ENCODE data around the gene FBXL16. TPM values are rescaled to one million over a fixed set of nuclear protein-coding genes. Genes with fewer than 3 reads are reported as not detected.

FBXL16 gene
- polyA plus RNA-seq, 1 donor (not counting 4 experiments of a cell fraction or from before 2014, with no cell fraction given), result 0.81 TPM

DNA sequence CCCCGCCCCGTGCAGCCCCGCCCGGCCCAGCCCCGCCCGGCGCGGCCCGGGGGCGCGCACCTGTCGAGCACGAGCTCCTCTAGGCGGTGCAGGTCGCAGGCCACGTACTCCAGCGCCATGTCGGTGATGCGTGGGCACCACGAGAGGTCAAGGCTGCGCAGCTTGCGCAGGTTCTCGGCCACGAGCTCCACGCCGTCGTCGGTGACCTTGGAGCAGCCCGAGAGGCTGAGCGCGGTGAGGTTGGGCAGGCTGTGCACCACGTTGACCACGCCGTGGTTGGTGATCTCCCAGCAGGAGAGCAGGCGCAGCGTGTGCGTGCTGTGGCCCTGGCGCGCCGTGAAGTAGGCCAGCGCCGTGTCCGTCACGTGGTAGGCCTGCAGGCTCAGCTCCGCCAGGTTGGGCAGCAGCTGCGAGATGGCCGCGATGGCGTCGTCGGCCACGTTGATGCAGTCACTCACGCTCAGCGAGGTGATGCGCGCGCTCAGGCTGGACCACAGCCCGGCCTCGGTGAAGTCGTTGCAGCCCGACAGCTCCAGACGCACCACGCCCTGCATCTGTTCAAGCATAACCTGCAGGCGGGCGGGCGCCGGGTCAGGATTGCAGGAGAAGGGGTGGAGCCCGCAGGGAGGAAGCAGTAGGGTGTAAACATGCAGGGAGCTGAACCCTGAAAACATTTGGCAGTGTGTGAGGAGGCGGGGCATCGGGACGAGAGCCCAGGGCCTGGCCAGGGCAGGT lies 10.1 kb downstream of the FBXL16 start:
- H3K9ac ChIP-seq (ENCODE audit: control insufficient read depth, extremely low read depth, insufficient read depth, low read length), result no peak overlapping the region
- H3K4me3 ChIP-seq (ENCODE audit: control insufficient read depth in 2 of 3, extremely low read depth in 1 of 3, insufficient read depth in 2 of 3, low read depth in 1 of 3, low read length in 3 of 3), result peak overlapping the region in 1 of 3 experiments; percentile 41
- H2AFZ ChIP-seq (ENCODE audit: control insufficient read depth, low read length), result peak overlapping the region; percentile 16

DNA sequence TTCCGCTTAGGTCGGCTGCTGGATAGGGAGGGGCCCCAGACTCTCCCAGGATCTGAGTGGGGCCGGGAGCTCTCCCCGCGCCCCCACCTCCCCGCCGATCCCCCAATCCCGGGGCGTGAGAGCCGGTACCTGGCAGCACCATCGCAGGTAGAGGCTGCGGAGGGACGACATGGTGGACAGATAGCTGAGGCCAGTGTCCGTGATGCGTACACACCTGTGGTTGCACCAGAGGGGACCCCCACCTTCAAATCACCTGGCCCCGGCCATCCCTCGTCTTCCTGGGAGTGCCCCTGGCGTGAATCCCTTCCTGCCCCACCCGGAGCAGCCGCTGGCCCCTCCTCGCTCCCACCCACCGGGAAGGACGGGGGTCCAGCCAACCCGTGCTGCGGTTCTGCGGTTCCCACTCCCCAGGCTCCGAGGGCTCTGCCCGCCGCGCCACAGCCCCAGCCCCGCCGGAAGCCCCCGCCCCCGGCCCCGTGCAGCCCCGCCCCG lies 10.7 kb downstream of the FBXL16 start:
- FAIRE-seq (no peak), DNase-seq (ENCODE audit: low read depth, low spot score) (no peak)
- H2AFZ ChIP-seq (ENCODE audit: control insufficient read depth, low read length), result no peak overlapping the region
- no peak overlapping the region for H3K27ac ChIP-seq (ENCODE audit: control insufficient read depth, insufficient read depth, low read length)
- H3K9me3 ChIP-seq (ENCODE audit: control insufficient read depth, low read depth, low read length), result no peaks in the 10 kb centered on the region
- dilution Hi-C loops (cut with MboI; ENCODE audit: extremely low pct_ligation_motif_present, low sequenced_read_pairs), result no loop called here
- H3K9ac ChIP-seq (ENCODE audit: control insufficient read depth, extremely low read depth, insufficient read depth, low read length), result no peak overlapping the region
- H3K79me2 ChIP-seq (ENCODE audit: control insufficient read depth, insufficient read depth, low read length), result no peaks in the 10 kb centered on the region
- H3K4me2 ChIP-seq (ENCODE audit: control insufficient read depth, extremely low read depth, insufficient read depth, low read depth, low read length), result peak overlapping the region; percentile 27
- H4K20me1 ChIP-seq (ENCODE audit: control insufficient read depth, extremely low read depth, insufficient read depth, low read length), result no peaks in the 10 kb centered on the region
- no peak for TF ChIP-seq EZH2 (IDR thresholded peaks at IDR 0.05; ENCODE audit: low read length)
- no peak for TF ChIP-seq CTCF (optimal IDR thresholded peaks at IDR 0.05 in 1 of 3, IDR thresholded peaks at IDR 0.05 in 1 of 3, conservative IDR thresholded peaks at IDR 0.05 in 1 of 3; ENCODE audit: extremely low read depth in 1 of 3, insufficient read depth in 2 of 3, low read length in 3 of 3)
- no peak overlapping the region for H3K4me3 ChIP-seq (ENCODE audit: control insufficient read depth in 2 of 3, extremely low read depth in 1 of 3, insufficient read depth in 2 of 3, low read depth in 1 of 3, low read length in 3 of 3)
- no peaks in the 10 kb centered on the region for H3K36me3 ChIP-seq (ENCODE audit: control insufficient read depth in 2 of 2, extremely low read depth in 1 of 2, insufficient read depth in 2 of 2, low read length in 2 of 2)
- H3K4me1 ChIP-seq (ENCODE audit: control insufficient read depth, extremely low read depth, insufficient read depth, low read length), result peaks cover 6% of the 10 kb centered on the region
- no peaks in the 10 kb centered on the region for H3K9me1 ChIP-seq (ENCODE audit: control insufficient read depth, extremely low read depth, insufficient read depth, low read length)
- peaks cover 51% of the 10 kb centered on the region for H3K27me3 ChIP-seq (ENCODE audit: control insufficient read depth, extremely low read depth, insufficient read depth, low read length)

More for the DNA sequence above, 10.1 kb downstream of the FBXL16 start:
- Histone ChIP-seq H3K27ac (ENCODE audit: control insufficient read depth, insufficient read depth, low read length) (no peak overlapping the region), H3K4me2 (ENCODE audit: control insufficient read depth, extremely low read depth, insufficient read depth, low read depth, low read length) (peak overlapping the region; percentile 39), H3K9me3 (ENCODE audit: control insufficient read depth, low read depth, low read length) (no peaks in the 10 kb centered on the region), H3K79me2 (ENCODE audit: control insufficient read depth, insufficient read depth, low read length) (no peaks in the 10 kb centered on the region), H4K20me1 (ENCODE audit: control insufficient read depth, extremely low read depth, insufficient read depth, low read length) (no peaks in the 10 kb centered on the region), H3K9me1 (ENCODE audit: control insufficient read depth, extremely low read depth, insufficient read depth, low read length) (no peaks in the 10 kb centered on the region), H3K36me3 (ENCODE audit: control insufficient read depth in 2 of 2, extremely low read depth in 1 of 2, insufficient read depth in 2 of 2, low read length in 2 of 2) (no peaks in the 10 kb centered on the region), H3K27me3 (ENCODE audit: control insufficient read depth, extremely low read depth, insufficient read depth, low read length) (peaks cover 57% of the 10 kb centered on the region), H3K4me1 (ENCODE audit: control insufficient read depth, extremely low read depth, insufficient read depth, low read length) (peaks cover 6% of the 10 kb centered on the region)
- no peak for DNase-seq (ENCODE audit: low read depth, low spot score)
- dilution Hi-C loops (cut with MboI; ENCODE audit: extremely low pct_ligation_motif_present, low sequenced_read_pairs), result no loop called here
- FAIRE-seq, result peak; percentile 41
- TF ChIP-seq CTCF (optimal IDR thresholded peaks at IDR 0.05 in 1 of 3, IDR thresholded peaks at IDR 0.05 in 1 of 3, conservative IDR thresholded peaks at IDR 0.05 in 1 of 3; ENCODE audit: extremely low read depth in 1 of 3, insufficient read depth in 2 of 3, low read length in 3 of 3) (no peak), EZH2 (IDR thresholded peaks at IDR 0.05; ENCODE audit: low read length) (peak; percentile 73)

Measured in keratinocyte (primary cell).